ENCODE data around the gene SLC36A1.

SLC36A1 gene

GRCh38 chr5:151447174-151448037, at the start of gene SLC36A1:
SLC36A1 (plus strand) TSS chr5:151447603; CDS start chr5:151458793, 11,190 bp downstream.
- TF ChIP-seq, protein P1, sequence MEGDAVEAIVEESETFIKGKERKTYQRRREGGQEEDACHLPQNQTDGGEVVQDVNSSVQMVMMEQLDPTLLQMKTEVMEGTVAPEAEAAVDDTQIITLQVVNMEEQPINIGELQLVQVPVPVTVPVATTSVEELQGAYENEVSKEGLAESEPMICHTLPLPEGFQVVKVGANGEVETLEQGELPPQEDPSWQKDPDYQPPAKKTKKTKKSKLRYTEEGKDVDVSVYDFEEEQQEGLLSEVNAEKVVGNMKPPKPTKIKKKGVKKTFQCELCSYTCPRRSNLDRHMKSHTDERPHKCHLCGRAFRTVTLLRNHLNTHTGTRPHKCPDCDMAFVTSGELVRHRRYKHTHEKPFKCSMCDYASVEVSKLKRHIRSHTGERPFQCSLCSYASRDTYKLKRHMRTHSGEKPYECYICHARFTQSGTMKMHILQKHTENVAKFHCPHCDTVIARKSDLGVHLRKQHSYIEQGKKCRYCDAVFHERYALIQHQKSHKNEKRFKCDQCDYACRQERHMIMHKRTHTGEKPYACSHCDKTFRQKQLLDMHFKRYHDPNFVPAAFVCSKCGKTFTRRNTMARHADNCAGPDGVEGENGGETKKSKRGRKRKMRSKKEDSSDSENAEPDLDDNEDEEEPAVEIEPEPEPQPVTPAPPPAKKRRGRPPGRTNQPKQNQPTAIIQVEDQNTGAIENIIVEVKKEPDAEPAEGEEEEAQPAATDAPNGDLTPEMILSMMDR (IDR thresholded peaks at IDR 0.05; ENCODE audit: borderline replicate concordance, control extremely low read depth, extremely low read depth, insufficient read depth, missing control alignments) = peak; percentile 91
- peak; percentile 93 for DNase-seq (ENCODE audit: low spot score)
- in situ Hi-C loops (cut with MboI; ENCODE audit: low sequenced_read_pairs, unreplicated experiment) = loop anchor here (10.0 kb wide), 1 partner anchor 47 kb away; no protein-coding TSS in a partner anchor

DNA sequence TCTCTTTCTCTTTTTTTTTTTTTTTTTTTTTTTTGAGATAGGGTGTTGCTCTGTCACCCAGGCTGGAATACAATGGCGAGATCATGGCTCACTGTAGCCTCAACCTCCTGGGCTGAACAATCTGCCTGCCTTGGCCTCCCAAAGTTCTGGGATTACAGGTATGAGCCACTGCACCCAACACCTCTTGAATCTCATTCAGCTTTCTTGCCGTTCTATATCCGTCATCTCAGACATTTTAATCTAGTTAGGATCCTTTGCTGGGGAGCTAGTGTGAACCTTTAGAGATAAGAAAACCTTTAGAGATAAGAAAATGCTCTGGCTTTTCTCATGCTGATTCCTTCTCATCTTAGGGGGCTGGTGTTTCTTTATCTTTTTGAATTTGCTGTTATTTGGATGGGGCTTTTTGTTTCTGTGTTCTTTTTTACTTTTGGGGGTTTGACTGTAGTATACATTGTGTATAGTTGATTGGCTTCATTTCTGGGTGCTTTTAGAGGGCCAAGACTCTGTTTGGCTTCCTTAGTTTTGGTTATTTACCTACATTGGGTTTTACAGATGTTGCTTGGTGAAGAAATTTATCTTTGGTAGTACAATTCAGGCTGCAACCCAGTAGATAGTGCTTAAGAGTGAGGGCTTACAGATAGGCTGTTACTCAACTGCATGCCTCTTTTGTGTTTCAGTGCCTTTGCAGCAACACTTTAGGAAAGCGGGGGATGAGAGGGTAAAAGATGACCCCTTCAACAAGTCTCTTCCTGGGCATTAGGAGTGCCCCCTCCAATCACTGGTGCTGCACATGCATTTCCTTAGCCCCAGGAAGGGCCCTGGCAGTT, 41.9 kb upstream of the SLC36A1 start:
- in situ Hi-C loops (cut with MboI; ENCODE audit: low sequenced_read_pairs, unreplicated experiment) = no loop called here
- TF ChIP-seq, protein P1 (IDR thresholded peaks at IDR 0.05; ENCODE audit: borderline replicate concordance, control extremely low read depth, extremely low read depth, insufficient read depth, missing control alignments) = no peak
- no peak for DNase-seq (ENCODE audit: low spot score)

- DNase-seq (ENCODE audit: low spot score) = no peak
- TF ChIP-seq, protein P1 (IDR thresholded peaks at IDR 0.05; ENCODE audit: borderline replicate concordance, control extremely low read depth, extremely low read depth, insufficient read depth, missing control alignments) = peak; percentile 7
- in situ Hi-C loops (cut with MboI; ENCODE audit: low sequenced_read_pairs, unreplicated experiment) = no loop called here
These were observed 41.0 kb upstream of the SLC36A1 start for GRCh38 chr5:151406322-151406947.

GRCh38 chr5:151408591-151409230, 38.7 kb upstream of the SLC36A1 start:
- TF ChIP-seq, protein P1 (IDR thresholded peaks at IDR 0.05; ENCODE audit: borderline replicate concordance, control extremely low read depth, extremely low read depth, insufficient read depth, missing control alignments) = no peak
- in situ Hi-C loops (cut with MboI; ENCODE audit: low sequenced_read_pairs, unreplicated experiment) = no loop called here
- no peak for DNase-seq (ENCODE audit: low spot score)

DNA sequence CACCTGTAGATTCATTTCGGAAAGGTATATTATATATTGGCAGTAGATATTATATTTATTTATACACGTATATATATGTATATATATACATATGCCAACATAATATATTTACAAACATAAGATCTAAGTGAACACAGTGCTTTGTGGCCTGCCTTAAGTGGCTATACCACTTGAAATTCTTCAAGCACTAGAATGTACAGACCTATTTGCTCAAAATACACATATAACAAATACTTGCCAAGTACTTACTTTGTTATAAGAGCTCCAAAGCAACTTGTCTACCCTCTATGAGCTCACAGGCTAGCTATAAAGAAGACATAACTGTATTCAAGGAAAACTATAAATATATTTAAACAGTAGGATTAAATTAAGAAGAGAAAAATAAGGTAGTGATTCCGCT, 33.6 kb upstream of the SLC36A1 start:
- no peak for DNase-seq (ENCODE audit: low spot score)
- in situ Hi-C loops (cut with MboI; ENCODE audit: low sequenced_read_pairs, unreplicated experiment) = no loop called here

More for the DNA sequence above, 33.6 kb upstream of the SLC36A1 start:
- TF ChIP-seq, protein P1 (IDR thresholded peaks at IDR 0.05; ENCODE audit: borderline replicate concordance, control extremely low read depth, extremely low read depth, insufficient read depth, missing control alignments) = no peak

All from GM13976 (cell line).